HG02973 (cell line): ENCODE data around the gene USP33.
A peak's percentile ranks its signal among the peaks of the same experiment; 100 is the strongest.
"Not testable (repeated sequence)": the region's sequence is repeated elsewhere in the genome, so short reads cannot be mapped to it uniquely, and the experiment has no call there.

Experiments used
- ATAC-seq: cut with Tn5 transposase; IDR thresholded peaks from one replicate; pipeline ENCODE4 v1.9.1; 2021; ENCODE audit warnings: moderate library complexity; ENCODE audit not compliant: unreplicated experiment

Gene USP33

DNA sequence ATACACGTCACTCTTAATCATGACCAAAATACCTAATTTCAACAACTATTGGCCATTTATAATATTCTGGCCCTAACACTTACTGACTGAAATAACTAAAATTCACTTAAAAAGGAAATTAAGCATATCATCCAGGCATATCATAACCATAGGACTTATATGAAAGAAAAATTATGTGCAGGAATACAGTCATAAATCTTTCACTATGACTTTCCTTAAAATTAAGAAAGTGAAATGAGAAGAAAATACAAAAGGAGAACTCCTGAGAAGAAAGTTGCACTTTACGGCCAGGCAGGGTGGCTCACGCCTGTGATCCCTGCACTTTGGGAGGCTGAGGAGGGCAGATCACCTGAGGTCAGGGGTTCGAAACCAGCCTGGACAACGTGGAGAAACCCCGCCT lies 86.6 kb downstream of the USP33 start:
- no peak for ATAC-seq

DNA sequence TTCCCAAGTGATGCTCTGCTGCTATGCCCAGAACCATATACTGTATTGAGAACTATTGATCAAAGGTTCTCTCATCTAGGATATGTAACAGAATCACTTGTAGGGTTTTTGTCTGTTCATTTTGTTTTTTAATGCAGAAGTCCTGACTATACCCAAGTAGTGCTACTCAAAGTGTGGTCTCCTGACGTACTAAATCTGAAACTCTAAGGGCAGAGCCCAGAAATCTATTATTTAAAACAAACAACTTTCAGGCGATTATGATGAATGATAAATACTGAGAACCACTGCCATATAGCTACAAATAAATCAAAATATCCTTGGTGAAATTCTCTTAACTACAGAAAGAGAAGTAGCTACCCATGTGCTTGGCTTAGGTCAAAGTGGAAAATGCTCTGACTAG lies 87.3 kb downstream of the USP33 start:
- peak; percentile 55 for ATAC-seq

DNA sequence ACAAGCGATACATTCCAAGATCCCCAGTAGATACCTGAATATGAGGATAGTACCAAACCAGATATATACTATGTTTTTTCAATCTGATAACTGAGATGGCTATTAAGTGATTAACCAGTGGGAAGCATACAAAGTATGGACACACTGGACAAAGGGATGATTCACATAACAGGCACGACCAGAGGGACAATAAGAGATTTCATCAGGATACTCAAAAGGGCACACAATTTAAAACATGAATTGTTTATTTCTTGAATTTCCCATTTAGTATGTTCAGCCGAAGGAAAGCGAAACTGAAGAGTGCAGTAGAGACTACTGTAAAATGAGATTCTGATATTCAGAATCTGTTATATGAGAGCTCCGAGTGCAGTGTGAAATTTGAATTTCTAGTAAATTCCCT lies 87.8 kb downstream of the USP33 start:
- ATAC-seq, result peak; percentile 25

DNA sequence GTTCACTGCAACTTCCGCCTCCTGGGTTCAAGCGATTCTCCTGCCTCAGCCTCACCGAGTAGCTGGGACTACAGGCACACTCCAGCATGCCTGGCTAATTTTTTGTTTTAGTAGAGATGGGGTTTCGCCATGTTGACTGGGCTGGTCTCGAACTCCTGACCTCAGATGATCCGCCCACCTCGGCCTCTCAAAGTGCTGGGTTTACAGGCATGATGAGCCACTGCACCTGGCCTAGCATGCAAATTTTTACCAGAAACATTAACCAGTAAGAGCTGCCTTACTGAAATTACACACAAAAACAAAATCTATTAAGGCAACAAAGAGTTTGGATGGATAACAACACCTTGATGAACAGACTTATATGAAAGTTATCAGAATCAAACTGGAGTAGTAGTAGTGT lies 89.3 kb downstream of the USP33 start:
- no peak for ATAC-seq

DNA sequence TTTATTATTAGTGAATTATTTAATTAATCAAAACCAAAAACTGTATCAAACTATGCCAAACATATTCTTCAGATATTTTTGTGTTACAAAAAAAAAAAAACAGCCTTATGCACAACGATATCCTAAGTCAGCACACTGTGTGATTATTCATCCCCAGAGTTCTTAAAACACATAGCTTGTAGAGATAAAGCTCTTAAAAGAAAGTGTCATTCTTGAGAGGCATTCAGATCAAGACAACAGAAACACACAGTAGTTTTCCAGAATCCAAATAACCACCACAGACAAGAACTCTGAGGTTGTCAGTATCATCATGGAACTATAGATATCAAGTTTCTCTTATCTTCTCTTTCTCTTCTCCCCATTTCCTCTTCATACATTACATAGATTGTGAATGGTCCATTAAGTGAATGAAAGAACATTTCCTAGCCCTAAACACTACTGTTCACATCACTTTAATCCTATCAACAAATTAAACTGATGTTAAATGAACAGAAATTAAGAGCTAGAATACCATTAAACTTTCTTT lies 90.7 kb downstream of the USP33 start:
- no peak for ATAC-seq

DNA sequence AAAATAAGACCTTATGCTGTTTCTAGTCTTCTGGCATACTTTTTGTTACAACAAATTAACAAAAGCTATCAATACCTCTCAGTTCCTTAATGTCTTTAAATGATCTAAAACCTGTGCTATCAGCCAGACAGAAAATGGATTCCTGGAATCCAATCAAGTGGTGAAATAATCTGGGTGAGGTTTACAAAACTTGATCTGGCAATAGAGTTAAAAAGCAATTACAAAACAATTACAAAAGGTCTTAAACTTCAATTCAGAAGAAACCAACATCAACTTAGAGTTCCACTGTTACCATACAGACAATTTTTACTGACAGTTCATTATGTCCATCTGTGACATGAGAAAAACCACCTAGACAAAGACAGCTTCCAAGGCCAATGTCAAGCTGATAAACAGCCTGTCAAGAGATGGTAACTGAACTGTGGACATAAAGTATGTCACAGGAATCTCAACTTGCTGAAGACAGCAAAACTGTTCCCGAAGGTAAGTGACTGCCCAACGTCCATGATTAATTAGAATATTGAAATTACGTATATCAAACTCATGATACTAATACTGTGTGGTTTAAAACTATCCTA lies 94.6 kb downstream of the USP33 start:
- no peak for ATAC-seq

DNA sequence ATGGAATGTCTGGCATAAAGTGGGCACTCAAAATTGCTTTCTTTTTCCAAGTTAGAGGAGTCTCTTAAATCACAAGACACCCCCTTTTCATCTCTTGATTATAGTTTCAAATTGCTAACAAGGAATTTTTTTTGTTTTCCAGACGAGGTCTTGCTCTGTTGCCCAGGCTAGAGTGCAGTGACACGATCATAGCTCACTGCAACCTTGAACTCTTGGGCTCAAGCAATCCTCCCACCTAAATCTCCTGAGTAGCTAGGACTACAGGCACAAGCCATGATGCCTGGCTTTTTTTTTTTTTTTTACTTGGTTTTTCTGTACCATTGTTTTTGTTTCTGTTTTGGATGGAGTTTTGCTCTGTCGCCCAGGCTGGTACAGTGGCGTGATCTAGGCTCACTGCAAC lies 98.0 kb downstream of the USP33 start:
- no peak for ATAC-seq

DNA sequence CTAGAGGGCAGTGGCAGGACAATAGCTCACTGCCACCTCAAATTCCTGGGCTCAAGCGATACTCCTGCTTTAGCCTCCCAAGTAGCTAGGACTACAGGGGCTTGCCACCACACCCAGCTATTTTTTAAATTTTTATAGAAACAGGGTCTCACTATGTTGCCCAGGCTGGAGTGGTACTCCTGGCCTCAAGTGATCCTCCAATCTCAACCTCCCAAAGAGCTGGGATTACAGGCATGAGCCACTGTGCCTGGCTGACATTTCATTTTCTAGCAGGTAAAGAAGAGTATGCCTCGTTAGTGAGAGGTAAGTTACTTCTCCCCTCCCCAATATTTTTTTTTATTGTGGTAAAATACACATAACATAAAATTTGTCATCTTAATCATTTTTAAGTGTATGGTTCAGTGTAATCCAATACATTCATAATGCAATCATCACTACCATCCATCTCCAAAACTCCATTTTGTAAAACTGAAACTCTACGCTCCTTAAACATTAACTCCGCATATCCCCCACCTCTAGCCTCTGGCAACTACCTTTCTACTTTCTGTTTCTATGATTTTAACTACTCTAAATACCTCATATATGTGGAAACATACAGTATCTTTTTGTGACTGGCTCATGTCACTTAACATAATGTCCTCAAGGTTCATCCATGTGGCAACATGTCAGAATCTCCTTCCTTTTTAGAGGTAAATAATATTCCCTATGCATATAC lies 99.6 kb downstream of the USP33 start:
- ATAC-seq, result no peak

DNA sequence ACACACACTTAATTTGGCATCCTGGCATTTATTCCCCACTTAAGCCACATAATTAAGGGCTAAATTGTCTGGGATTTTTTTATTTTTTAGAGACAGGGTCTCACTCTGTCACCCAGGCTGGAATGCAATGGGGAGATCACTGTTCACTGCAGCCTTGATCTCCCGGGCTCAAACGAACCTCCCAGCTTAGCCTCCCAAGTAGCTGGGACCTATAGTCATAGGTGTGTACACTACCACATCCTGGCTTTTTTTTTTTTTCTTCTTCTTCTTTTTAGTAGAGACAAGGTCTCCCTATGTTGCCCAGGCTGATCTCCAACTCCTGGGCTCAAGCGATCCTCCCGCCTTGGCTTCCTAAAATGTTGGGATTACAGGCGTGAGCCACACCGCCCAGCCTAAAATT lies 101.4 kb downstream of the USP33 start:
- ATAC-seq, result no peak

DNA sequence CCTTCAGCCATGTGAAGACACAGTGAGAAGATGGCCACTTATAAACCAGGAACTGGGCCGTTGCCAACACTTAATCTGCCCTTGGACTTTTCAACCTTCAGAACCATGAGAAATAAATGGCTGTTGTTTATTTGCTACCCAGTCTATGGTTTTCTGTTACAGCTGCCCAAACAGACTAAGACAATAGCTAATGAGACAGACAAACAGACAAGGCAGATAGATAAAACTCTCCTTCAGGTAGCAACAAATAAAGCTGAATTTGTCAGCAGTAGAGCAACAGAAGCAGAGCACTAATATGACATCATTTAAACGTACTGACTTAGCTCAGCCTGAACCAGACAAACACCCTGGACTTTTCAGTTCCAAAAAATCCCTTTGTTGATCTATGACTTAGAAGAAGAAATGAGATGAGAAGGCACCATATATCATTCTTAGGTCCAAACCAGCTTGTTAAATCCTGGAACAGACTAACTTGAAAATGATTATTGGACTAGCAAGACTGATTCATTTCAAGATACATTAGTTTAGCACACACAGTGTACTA lies 104.1 kb downstream of the USP33 start:
- peak; percentile 49 for ATAC-seq

DNA sequence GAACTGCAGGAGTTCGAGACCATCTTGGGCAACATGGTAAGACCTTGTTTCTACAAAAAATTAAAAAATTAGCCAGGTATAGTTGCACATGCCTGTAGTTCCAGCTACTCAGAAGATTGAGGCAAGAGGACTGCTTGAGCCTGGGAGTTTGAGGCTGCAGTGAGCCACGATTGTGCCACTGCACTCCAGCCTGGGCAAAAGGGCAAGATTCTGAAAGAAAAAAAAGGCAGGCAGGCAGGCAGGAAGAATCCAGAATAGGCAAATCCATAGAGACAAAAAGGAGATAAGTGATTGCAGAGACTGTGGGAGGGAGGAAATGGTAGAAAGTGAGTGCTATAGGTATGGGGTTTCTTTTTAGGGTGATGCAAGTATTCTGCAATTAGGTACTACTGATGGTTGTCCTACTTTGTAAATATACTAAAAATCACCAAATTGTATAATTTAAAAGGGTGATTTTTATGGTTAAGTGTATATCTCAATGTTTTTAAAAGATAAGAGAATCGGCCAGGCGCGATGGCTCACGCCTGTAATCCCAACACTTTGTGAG lies 106.6 kb downstream of the USP33 start:
- no peak for ATAC-seq

DNA sequence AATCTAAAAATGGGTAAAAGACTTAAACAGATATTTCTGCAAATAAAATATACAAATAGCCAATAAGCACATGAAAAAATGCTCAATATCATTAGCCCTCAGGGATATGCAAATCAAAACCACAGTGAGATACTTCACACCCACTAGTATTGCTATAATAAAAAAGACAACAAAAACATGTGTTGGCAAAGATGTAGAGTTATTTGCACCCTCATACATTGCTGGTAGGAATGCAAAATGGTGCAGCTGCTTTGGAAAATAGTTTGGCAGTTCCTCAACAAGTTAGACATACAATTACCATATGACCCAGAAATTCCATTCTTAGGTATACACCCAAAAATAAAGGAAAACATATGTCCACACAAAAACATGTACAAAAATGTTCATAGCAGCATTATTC lies 107.4 kb downstream of the USP33 start:
- ATAC-seq, result no peak

DNA sequence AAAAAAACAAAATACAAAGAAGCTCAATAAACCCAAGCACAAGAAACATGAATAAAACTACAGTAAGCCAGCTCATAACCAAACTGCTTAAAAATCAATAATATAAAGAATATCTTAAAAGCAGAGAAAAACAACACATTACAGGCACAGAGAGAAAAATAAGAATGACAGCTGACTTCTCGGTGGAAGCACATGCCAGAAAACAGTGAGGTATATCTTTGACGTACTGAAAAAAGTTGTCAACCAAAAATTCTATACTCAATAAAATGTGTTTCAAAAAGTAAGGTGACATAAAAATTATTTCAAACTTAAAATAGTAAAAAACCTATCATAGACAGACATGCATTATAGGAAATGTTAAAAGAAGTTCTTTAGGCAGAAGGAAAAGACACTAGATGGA lies 110.5 kb downstream of the USP33 start:
- ATAC-seq, result no peak

DNA sequence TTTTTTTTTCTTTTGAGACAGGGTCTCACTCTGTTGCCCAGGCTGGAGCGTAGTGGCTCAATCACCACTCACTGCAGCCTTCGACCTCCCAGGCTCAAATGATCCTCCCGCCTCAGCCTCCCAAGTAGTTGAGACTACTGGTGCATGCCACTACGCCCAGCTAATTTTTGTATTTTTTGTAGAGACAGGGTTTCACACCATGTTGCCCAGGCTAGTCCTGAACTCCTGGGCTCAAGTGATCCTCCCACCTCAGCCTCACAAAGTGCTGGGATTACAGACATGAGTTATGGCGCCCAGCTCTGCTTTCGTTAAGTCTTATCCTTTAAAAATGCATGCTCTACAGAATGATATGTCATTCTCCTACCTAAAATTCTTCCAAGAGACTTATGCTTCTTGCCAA lies 113.4 kb downstream of the USP33 start:
- ATAC-seq, result not testable (repeated sequence)
